C4-2B (cell line): ENCODE results near the gene OR4D1.

Source experiments
- ZFX ChIP-seq: fragments of 450-650 bp; IDR thresholded peaks from 2 replicates; pipeline ENCODE4 v1.6.1; 2017
- TF ChIP-seq, protein P1 (sequence below): fragments of 450-650 bp; conservative IDR thresholded peaks from 2 replicates; pipeline ENCODE4 v1.5.1; 2017; ENCODE audit warnings: mild to moderate bottlenecking

- TF ChIP-seq, protein P1, sequence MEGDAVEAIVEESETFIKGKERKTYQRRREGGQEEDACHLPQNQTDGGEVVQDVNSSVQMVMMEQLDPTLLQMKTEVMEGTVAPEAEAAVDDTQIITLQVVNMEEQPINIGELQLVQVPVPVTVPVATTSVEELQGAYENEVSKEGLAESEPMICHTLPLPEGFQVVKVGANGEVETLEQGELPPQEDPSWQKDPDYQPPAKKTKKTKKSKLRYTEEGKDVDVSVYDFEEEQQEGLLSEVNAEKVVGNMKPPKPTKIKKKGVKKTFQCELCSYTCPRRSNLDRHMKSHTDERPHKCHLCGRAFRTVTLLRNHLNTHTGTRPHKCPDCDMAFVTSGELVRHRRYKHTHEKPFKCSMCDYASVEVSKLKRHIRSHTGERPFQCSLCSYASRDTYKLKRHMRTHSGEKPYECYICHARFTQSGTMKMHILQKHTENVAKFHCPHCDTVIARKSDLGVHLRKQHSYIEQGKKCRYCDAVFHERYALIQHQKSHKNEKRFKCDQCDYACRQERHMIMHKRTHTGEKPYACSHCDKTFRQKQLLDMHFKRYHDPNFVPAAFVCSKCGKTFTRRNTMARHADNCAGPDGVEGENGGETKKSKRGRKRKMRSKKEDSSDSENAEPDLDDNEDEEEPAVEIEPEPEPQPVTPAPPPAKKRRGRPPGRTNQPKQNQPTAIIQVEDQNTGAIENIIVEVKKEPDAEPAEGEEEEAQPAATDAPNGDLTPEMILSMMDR: no peak
- TF ChIP-seq ZFX: no peak
Measured at GRCh38 chr17:58120195-58120822, 27.9 kb upstream of the OR4D1 start.
